ENCODE data around the gene MRTFA.

GRCh38 chr22:40684728-40685127 lies 48.2 kb upstream of the MRTFA start:
- TF ChIP-seq CTCF (IDR thresholded peaks at IDR 0.05) (no peak), POLR2A (IDR thresholded peaks at IDR 0.05) (no peak)

Measured in thyroid gland (tissue), 4 donors.